ENCODE data around the gene ARHGEF2. TPM values are rescaled to one million over a fixed set of nuclear protein-coding genes. Genes with fewer than 3 reads are reported as not detected.
"Not testable (repeated sequence)": the region's sequence is repeated elsewhere in the genome, so short reads cannot be mapped to it uniquely, and the experiment has no call there.

ARHGEF2 gene
- total and polyA plus RNA-seq, 7 donors, result 7.4 to 54.0 (median 39.1) TPM

DNA sequence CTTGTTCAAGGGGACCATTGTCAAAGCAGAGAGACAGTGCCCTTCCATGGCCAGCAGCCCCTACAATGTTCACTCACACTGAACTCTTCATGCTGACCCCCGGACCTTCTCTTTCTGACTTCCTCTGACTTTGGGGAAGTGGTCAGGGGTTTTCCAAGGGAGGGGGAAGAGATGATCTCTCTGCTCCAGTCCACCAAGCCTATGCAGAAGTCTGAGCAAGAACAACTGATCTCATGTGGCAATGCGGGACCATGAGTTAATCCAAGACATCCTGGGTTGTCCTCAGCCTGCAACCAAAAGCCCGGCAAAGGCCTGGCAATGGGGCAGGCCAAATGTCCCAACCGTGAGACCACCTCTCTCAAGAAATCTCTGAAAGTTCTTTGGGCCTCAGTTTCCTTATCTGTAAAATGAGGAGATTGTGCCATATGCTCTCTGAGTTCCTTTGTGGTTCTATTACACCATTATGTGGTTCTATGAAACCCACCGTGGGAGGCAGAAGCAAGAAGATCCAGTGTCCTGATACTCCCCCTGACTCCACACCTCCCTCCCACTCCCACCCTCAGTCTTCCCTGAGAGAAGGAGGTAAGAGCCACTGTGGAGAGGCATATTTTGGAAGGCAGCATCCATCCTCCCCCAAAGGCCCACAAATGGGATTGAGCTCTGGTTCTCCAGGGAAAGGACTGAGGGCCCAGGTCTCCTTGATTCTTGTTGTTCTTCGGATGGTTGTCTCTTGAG is 11.8 kb upstream of the ARHGEF2 start:
- Histone ChIP-seq H3K9me3 (no peaks in the 10 kb centered on the region), H3K36me3 (ENCODE audit: insufficient read depth in 1 of 2, low read depth in 1 of 2) (no peaks in the 10 kb centered on the region), H3K27me3 (ENCODE audit: insufficient read depth in 3 of 3, low read length in 2 of 3) (no peaks in the 10 kb centered on the region), H3K4me3 (no peak overlapping the region), H3K27ac (no peak overlapping the region), H3K4me1 (peaks cover 4% of the 10 kb centered on the region)
- TF ChIP-seq, protein P1, sequence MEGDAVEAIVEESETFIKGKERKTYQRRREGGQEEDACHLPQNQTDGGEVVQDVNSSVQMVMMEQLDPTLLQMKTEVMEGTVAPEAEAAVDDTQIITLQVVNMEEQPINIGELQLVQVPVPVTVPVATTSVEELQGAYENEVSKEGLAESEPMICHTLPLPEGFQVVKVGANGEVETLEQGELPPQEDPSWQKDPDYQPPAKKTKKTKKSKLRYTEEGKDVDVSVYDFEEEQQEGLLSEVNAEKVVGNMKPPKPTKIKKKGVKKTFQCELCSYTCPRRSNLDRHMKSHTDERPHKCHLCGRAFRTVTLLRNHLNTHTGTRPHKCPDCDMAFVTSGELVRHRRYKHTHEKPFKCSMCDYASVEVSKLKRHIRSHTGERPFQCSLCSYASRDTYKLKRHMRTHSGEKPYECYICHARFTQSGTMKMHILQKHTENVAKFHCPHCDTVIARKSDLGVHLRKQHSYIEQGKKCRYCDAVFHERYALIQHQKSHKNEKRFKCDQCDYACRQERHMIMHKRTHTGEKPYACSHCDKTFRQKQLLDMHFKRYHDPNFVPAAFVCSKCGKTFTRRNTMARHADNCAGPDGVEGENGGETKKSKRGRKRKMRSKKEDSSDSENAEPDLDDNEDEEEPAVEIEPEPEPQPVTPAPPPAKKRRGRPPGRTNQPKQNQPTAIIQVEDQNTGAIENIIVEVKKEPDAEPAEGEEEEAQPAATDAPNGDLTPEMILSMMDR (IDR thresholded peaks at IDR 0.05), result no peak
- intact Hi-C loops (cut with DNase I), result loop anchor here in 1 of 2 donors (1.0 kb wide), 1 partner anchor 52 kb away; no protein-coding TSS in a partner anchor
- DNase-seq (no peak), ATAC-seq (peak in 3 of 4 donors; percentile 7 to 25 (median 16))
- 85 to 92% (median 86%) methylated on average over 6 of the region's 6 CpGs for WGBS, 3 donors

DNA sequence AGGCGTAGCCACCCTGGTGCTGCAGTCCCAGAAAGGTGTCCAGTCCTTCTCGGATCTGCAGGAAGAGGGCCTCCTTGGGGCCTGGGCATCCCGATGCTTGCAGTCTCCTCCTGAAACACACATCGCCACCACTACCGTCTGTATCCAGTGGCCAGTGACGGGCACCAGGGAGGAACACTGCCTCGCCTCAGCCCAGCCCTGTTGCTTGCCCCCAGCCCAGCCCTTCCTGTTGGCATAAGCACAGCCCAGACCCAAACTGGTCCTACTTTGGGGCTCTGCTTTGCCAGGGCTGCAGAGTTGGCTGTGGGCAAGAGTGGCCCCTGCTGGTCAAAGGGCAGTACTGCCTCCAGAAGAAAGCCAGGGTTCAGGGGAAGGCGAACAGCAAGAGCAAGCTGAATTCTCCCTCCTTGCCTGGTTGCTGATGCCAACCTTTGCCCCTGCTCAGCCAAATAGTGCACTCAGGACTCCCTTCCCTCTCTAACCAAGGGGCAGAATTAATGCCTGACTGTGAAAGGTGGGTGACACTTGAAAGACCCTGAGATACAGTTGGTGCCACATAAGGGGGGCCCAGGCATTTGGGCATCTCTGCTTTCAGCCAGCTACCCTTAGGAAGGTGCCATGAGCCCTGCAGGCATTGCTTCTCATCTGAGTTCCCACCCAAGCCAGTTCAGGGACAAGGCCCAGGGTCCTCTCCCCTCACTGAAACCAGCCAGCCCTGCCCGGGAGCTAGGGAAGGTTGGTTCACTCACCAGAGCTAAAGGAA is 11.1 kb upstream of the ARHGEF2 start:
- intact Hi-C loops (cut with DNase I), result loop anchor here (1.0 to 2.0 kb wide), 2 partner anchors 51 kb away; no protein-coding TSS in a partner anchor
- peak overlapping the region; percentile 36 for H3K27ac ChIP-seq
- no peaks in the 10 kb centered on the region for H3K9me3 ChIP-seq
- TF ChIP-seq, protein P1 (IDR thresholded peaks at IDR 0.05), result peak; percentile 99
- ATAC-seq (peak; percentile 92 to 97 (median 97)), DNase-seq (peak; percentile 70 to 86)
- no peaks in the 10 kb centered on the region for H3K36me3 ChIP-seq (ENCODE audit: insufficient read depth in 1 of 2, low read depth in 1 of 2)
- H3K4me1 ChIP-seq, result peaks cover 4% of the 10 kb centered on the region
- 16 to 20% (median 16%) methylated on average over 9 of the region's 9 CpGs for WGBS, 3 donors
- H3K27me3 ChIP-seq (ENCODE audit: insufficient read depth in 3 of 3, low read length in 2 of 3), result no peaks in the 10 kb centered on the region
- H3K4me3 ChIP-seq, result peak overlapping the region; percentile 53

DNA sequence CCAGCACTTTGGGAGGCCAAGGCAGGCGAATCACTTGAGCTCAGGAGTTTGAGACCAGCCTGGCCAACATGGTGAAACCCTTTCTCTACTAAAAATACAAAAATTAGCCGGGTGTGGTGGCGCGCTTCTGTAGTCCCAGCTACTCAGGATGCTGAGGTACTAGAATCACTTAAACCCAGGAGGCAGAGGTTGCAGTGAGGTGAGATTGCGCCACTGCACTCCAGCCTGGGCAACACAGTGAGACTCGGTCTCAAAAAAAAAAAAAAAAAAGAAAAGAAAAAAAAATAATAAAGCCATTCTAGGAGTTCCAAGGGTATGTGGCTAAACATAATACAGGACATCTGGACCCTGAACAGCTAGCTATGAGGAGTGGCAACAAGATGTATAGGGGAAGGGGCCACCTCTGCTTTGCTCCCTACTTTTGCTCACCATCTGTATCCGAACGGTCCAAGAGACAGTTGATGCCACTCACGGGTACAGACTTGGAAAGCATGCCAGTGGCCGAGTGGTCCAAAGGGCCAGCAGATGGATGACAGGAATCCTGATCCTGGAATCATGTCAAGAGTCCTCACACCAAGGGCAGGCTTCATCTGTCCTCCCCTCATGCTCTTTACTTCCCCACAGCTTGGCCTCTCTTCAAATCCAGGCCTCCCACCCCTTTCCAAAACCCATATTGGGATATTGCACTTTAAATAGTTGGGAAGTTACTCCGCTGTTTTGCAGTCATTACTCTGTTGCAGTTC is 6.7 kb upstream of the ARHGEF2 start:
- H3K9me3 ChIP-seq; H3K27me3 ChIP-seq (ENCODE audit: insufficient read depth in 3 of 3, low read length in 2 of 3); DNase-seq; H3K27ac ChIP-seq; H3K36me3 ChIP-seq (ENCODE audit: insufficient read depth in 1 of 2, low read depth in 1 of 2); ATAC-seq; intact Hi-C loops (cut with DNase I); H3K4me3 ChIP-seq: not testable (repeated sequence)
- H3K4me1 ChIP-seq, result peaks cover 34% of the 10 kb centered on the region
- 66 to 78% (median 68%) methylated on average over 11 of the region's 11 CpGs for WGBS, 3 donors

DNA sequence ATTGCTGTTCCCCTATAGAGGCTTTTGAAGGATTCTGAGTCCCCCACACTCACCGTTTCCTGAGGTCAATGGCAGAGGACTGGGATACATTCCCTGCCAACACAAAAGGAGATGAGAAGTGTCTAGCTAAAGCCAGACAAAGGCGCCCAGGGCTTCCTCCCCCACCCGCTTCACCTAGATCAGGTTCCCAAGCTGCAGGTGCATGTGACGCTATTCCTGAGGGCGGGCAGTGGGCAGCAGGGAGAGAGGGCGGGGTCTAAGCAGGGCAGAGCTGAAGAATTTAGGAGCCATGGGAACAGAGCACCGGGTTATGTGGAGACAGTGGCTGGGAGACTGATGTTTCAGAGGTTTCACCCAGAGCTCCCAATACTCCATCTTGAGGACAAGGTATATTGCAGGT is 6.0 kb upstream of the ARHGEF2 start:
- Histone ChIP-seq H3K27me3 (ENCODE audit: insufficient read depth in 3 of 3, low read length in 2 of 3) (no peaks in the 10 kb centered on the region), H3K4me3 (no peak overlapping the region), H3K36me3 (ENCODE audit: insufficient read depth in 1 of 2, low read depth in 1 of 2) (no peaks in the 10 kb centered on the region), H3K9me3 (no peaks in the 10 kb centered on the region), H3K27ac (peak overlapping the region; percentile 89), H3K4me1 (peaks cover 38% of the 10 kb centered on the region)
- WGBS, 3 donors, result 81 to 84% (median 82%) methylated on average over 7 of the region's 7 CpGs
- TF ChIP-seq, protein P1 (IDR thresholded peaks at IDR 0.05), result no peak
- intact Hi-C loops (cut with DNase I), result no loop called here
- no peak for DNase-seq
- ATAC-seq, result no peak
